ENCODE results near the gene NRP1. TPM values are rescaled to one million over a fixed set of nuclear protein-coding genes. Genes with fewer than 3 reads are reported as not detected.

The NRP1 gene
- total RNA-seq, 2 experiments from 2014 or later = 0.06 TPM; not detected in 1

DNA sequence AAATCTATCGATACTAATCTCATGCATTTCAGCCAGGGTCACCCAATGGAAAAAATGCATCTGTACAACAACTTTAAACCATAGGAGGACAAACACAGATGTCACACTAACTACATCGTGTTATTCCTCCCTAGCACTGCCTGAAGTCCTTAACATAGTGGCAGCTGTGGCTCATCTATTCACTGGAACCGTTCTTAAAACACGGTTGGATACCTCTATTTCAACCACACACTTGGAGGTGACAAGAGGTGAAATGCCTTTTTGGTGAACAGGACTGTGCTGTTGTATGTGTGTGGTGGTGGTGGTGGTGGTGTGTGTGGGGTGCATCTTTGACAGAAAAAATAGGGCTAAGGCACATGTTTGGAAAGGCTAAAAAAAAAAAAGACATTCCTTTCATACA lies 93.1 kb downstream of the NRP1 start:
- H3K4me1 Mint-ChIP-seq (ENCODE audit: low read depth) = peaks cover 17% of the 10 kb centered on the region
- CTCF ChIA-PET = no interaction called here
- no peaks in the 10 kb centered on the region for H3K27me3 Mint-ChIP-seq
- H3K4me1 ChIP-seq (ENCODE audit: insufficient read depth, low read length) = no peaks in the 10 kb centered on the region
- H3K4me3 Mint-ChIP-seq = no peak overlapping the region
- POLR2A ChIA-PET = no interaction called here
- H3K36me3 ChIP-seq (ENCODE audit: insufficient read depth, low read length) = no peaks in the 10 kb centered on the region
- no peaks in the 10 kb centered on the region for H3K9me3 ChIP-seq (ENCODE audit: control insufficient read depth in 1 of 2, insufficient read depth in 1 of 2, low read length in 2 of 2)
- no peaks in the 10 kb centered on the region for H3K27me3 ChIP-seq (ENCODE audit: control insufficient read depth in 1 of 2, insufficient read depth in 2 of 2, low read length in 2 of 2)
- no peak overlapping the region for H3K27ac ChIP-seq (ENCODE audit: low read depth in 1 of 2, low read length in 2 of 2)
- DNase-seq (no peak), ATAC-seq (ENCODE audit: poor library complexity) (no peak)
- H3K36me3 Mint-ChIP-seq (ENCODE audit: low read depth) = no peaks in the 10 kb centered on the region
- no peak overlapping the region for H3K4me3 ChIP-seq (ENCODE audit: low read length)
- TF ChIP-seq, protein P1, sequence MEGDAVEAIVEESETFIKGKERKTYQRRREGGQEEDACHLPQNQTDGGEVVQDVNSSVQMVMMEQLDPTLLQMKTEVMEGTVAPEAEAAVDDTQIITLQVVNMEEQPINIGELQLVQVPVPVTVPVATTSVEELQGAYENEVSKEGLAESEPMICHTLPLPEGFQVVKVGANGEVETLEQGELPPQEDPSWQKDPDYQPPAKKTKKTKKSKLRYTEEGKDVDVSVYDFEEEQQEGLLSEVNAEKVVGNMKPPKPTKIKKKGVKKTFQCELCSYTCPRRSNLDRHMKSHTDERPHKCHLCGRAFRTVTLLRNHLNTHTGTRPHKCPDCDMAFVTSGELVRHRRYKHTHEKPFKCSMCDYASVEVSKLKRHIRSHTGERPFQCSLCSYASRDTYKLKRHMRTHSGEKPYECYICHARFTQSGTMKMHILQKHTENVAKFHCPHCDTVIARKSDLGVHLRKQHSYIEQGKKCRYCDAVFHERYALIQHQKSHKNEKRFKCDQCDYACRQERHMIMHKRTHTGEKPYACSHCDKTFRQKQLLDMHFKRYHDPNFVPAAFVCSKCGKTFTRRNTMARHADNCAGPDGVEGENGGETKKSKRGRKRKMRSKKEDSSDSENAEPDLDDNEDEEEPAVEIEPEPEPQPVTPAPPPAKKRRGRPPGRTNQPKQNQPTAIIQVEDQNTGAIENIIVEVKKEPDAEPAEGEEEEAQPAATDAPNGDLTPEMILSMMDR (IDR thresholded peaks at IDR 0.05) = no peak
- H3K27ac Mint-ChIP-seq = no peak overlapping the region
- no peaks in the 10 kb centered on the region for H3K9me3 Mint-ChIP-seq
- intact Hi-C loops (cut with DNase I, micrococcal nuclease) = no loop called here

DNA sequence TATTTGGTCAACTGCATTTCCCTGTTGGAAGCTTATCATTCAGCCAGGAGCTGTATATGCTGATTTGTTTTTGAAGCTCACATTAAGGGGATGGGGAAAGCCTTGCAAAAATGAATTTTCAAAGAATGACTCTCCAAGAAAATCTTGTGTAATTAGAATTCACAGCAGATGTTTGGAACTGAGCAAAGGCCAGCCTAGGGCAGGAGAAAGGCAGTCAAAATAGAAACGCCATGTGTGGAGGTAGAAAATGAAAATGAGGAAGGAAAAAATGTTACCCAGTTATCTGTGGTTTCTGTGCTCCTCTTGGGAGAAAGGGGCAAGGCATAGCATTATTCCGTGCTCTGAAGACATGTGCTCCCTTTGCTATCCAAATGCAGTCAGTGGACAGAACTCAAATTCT lies 93.5 kb downstream of the NRP1 start:
- H3K9me3 ChIP-seq (ENCODE audit: control insufficient read depth in 1 of 2, insufficient read depth in 1 of 2, low read length in 2 of 2) = no peaks in the 10 kb centered on the region
- POLR2A ChIA-PET = no interaction called here
- TF ChIP-seq, protein P1 (IDR thresholded peaks at IDR 0.05) = no peak
- H3K27ac ChIP-seq (ENCODE audit: low read depth in 1 of 2, low read length in 2 of 2) = no peak overlapping the region
- no peaks in the 10 kb centered on the region for H3K36me3 ChIP-seq (ENCODE audit: insufficient read depth, low read length)
- no peak overlapping the region for H3K4me3 ChIP-seq (ENCODE audit: low read length)
- DNase-seq (no peak), ATAC-seq (ENCODE audit: poor library complexity) (no peak)
- Mint-ChIP-seq H3K36me3 (ENCODE audit: low read depth) (no peaks in the 10 kb centered on the region), H3K4me1 (ENCODE audit: low read depth) (peaks cover 14% of the 10 kb centered on the region), H3K27me3 (no peaks in the 10 kb centered on the region), H3K9me3 (no peaks in the 10 kb centered on the region), H3K4me3 (no peak overlapping the region), H3K27ac (no peak overlapping the region)
- no peaks in the 10 kb centered on the region for H3K27me3 ChIP-seq (ENCODE audit: control insufficient read depth in 1 of 2, insufficient read depth in 2 of 2, low read length in 2 of 2)
- intact Hi-C loops (cut with DNase I, micrococcal nuclease) = no loop called here
- H3K4me1 ChIP-seq (ENCODE audit: insufficient read depth, low read length) = no peaks in the 10 kb centered on the region
- CTCF ChIA-PET = no interaction called here

DNA sequence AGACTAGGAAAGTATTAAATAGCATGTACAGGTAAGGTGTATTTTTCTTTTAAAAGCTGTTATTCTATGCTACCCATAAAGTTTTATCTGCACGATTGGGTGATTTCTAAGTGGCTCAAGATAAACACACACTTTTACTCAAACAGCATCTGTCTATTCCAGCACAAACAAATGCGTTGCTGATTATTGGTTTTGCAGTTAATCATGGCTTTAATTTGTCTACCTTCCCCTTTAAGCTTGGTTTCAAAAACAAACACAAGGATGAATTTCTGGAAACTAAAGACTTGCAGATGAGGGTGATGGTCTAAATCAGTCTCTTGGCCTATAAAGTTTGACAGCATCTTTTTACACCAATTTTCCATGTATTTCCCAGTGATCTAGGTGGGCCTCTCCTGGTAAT lies 94.2 kb downstream of the NRP1 start:
- POLR2A ChIA-PET = no interaction called here

More for the DNA sequence above, 94.2 kb downstream of the NRP1 start:
- Mint-ChIP-seq H3K27me3 (no peaks in the 10 kb centered on the region), H3K27ac (no peak overlapping the region), H3K4me1 (ENCODE audit: low read depth) (peaks cover 9% of the 10 kb centered on the region), H3K4me3 (no peak overlapping the region), H3K36me3 (ENCODE audit: low read depth) (no peaks in the 10 kb centered on the region), H3K9me3 (no peaks in the 10 kb centered on the region)
- Histone ChIP-seq H3K4me1 (ENCODE audit: insufficient read depth, low read length) (no peaks in the 10 kb centered on the region), H3K27ac (ENCODE audit: low read depth in 1 of 2, low read length in 2 of 2) (no peak overlapping the region), H3K4me3 (ENCODE audit: low read length) (no peak overlapping the region), H3K9me3 (ENCODE audit: control insufficient read depth in 1 of 2, insufficient read depth in 1 of 2, low read length in 2 of 2) (no peaks in the 10 kb centered on the region), H3K27me3 (ENCODE audit: control insufficient read depth in 1 of 2, insufficient read depth in 2 of 2, low read length in 2 of 2) (no peaks in the 10 kb centered on the region), H3K36me3 (ENCODE audit: insufficient read depth, low read length) (no peaks in the 10 kb centered on the region)
- intact Hi-C loops (cut with DNase I, micrococcal nuclease) = no loop called here
- CTCF ChIA-PET = no interaction called here
- no peak for ATAC-seq (ENCODE audit: poor library complexity)
- TF ChIP-seq, protein P1 (IDR thresholded peaks at IDR 0.05) = no peak
- DNase-seq = no peak
